Prostate gland (tissue), 2 donors: ENCODE measurements around the gene FLOT2. TPM values are rescaled to one million over a fixed set of nuclear protein-coding genes. Genes with fewer than 3 reads are reported as not detected.
A peak's percentile ranks its signal among the peaks of the same experiment; 100 is the strongest.

ENCODE experiments used
- DNase-seq: peaks from one replicate; pipeline ENCODE4 v3.0.0-alpha.2; 2019; ENCODE audit warnings: low spot score
- H3K27ac ChIP-seq, 2 donors: fragments of 200-600 bp; sonication (generic); 2 replicates each; pipeline ENCODE4 v1.5.1; 2017 to 2019
- H3K27me3 ChIP-seq: fragments of 200-600 bp; sonication (generic); replicated peaks from 2 replicates; pipeline ENCODE4 v1.5.1; 2019; ENCODE audit not compliant: insufficient read depth
- H3K36me3 ChIP-seq, 2 donors: fragments of 200-600 bp; sonication (generic); 1 replicate in 1 of 2; 2 replicates in 1 of 2; pipeline versions ENCODE4 v1.5.1 to v1.8.1; 2017 to 2019
- H3K4me1 ChIP-seq: fragments of 200-600 bp; sonication (generic); replicated peaks from 2 replicates; pipeline ENCODE4 v1.5.1; 2019
- H3K4me3 ChIP-seq, 2 donors: fragments of 200-600 bp; sonication (generic); 2 replicates each; pipeline ENCODE4 v1.5.1; 2017 to 2019
- H3K9me3 ChIP-seq: fragments of 200-600 bp; sonication (generic); 2 replicates; pipeline ENCODE4 v1.5.1; 2017
- POLR2A ChIP-seq: fragments of 450-650 bp; IDR thresholded peaks from one replicate; pipeline ENCODE4 v1.6.1; 2016; ENCODE audit warnings: antibody characterized with exemption, mild to moderate bottlenecking
- POLR2AphosphoS5 ChIP-seq: sonication (generic); formaldehyde crosslinking; IDR thresholded peaks from one replicate; pipeline ENCODE4 v1.6.1; 2017; ENCODE audit warnings: antibody characterized with exemption
- WGBS: methylation state at CpG from one replicate; pipeline ENCODE4 v1.1.5; 2018; 5-methylcytosine and 5-hydroxymethylcytosine counted together
- intact Hi-C: fragments of 100-400 bp; cut with DNase I; formaldehyde crosslinking; loops from one replicate; pipeline ENCODE4 v1.14.2; 2022
- total RNA-seq, 2 donors: library from RNA; depleted of rRNA; stranded (reverse); fragments of >200 nt; gene quantifications; one replicate each; pipeline ENCODE4 v1.1.0, GENCODE V29; 2016
- TF ChIP-seq, protein P1 (sequence below), 4 experiments: fragments of 200-600 bp in 2 of 4; fragments of 450-650 bp in 2 of 4; sonication (generic) in 2 of 4; IDR thresholded peaks; 1 replicate in 3 of 4; 2 replicates in 1 of 4; pipeline ENCODE4 v1.5.1; 2016 to 2019; ENCODE audit warnings: antibody characterized with exemption in 4 of 4, mild to moderate bottlenecking in 2 of 4, moderate library complexity in 2 of 4

The FLOT2 gene
- total RNA-seq, 2 donors from 2014 or later = 82.9 to 121 TPM

DNA sequence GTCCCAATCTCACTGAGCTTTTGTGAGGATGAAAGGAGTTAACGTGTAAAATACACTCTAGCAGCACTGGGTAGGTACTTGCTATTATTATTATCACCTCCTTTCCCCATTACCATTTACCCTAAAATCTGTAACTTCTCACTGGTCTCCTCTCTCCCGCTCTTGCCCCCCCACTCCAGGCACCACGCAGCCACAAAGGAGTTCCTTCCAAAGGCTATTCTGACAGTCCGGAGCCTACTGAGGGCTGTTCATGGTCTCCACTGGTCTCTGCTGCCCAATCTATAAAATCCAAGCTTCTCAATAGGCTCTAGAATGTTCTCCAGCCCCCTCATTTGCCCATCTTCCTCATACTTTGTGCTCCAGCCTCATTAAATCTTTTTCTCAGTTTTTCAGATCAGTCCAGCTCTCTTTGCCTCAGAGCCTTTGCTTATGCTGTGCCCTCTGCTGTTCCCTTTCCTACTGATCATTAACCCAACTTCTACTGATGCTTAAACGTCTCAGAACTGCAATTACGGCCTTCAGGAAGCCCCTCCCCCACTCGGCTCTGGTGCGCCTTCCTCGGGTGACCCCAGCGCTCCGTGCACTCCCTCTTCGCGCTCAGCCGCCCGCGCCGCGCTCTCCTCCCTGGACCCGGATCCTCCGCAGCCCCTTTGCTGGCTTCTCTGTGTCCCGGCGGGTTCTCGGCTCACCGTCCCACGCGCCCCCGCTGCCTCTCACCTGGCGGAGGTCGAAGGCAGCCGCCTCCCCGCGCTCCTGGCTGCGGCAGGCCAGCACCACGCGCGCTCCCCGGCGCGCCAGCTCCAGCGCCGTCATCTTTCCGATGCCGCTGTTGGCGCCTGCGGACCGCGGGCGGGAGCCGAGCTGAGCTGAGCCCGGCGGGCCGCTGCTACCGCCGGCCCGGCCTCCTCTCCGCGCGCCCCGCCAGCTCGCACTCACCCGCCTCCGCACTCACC lies 4.6 kb upstream of the FLOT2 start:
- WGBS = 3% methylated on average over 60 of the region's 62 CpGs
- H3K4me1 ChIP-seq = peaks cover 16% of the 10 kb centered on the region

DNA sequence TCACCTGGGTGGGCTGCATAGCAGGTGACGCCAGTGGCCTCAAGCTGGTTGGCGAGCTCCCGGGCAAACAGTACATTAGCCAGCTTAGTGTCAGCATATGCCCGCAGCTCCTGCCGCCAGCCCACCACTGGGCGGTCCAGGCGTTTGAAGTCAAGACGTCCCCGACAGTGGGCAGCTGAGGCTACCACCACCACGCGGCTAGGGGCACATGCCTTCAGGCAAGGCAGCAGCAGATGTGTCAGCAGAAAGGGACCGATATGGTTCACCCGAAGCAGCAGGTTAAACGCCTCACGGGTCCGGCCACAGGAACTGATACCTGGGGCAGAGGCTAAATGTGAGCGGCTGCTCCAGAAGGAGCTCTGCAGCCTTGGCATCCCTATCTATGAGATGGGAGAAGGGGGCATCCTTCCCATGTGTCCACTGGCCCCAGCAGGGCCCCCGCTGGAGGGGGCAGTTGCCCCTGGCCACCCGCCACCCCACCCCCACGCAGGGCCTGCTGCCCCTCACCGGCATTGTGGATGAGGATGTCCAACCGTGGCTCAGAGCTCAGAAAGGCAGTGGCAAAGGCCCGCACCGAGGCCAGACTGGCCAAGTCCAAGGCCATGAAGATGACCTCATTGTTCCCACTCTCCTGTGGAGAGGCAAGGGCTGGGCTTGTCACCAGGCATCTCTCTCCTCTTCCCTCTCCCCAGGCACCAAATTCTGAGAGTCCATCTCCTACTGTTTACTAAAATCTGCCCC lies 3.6 kb upstream of the FLOT2 start:
- no peak for TF ChIP-seq POLR2A
- TF ChIP-seq POLR2AphosphoS5 = no peak
- TF ChIP-seq, protein P1, sequence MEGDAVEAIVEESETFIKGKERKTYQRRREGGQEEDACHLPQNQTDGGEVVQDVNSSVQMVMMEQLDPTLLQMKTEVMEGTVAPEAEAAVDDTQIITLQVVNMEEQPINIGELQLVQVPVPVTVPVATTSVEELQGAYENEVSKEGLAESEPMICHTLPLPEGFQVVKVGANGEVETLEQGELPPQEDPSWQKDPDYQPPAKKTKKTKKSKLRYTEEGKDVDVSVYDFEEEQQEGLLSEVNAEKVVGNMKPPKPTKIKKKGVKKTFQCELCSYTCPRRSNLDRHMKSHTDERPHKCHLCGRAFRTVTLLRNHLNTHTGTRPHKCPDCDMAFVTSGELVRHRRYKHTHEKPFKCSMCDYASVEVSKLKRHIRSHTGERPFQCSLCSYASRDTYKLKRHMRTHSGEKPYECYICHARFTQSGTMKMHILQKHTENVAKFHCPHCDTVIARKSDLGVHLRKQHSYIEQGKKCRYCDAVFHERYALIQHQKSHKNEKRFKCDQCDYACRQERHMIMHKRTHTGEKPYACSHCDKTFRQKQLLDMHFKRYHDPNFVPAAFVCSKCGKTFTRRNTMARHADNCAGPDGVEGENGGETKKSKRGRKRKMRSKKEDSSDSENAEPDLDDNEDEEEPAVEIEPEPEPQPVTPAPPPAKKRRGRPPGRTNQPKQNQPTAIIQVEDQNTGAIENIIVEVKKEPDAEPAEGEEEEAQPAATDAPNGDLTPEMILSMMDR (IDR thresholded peaks at IDR 0.05) = no peak
- no peak for DNase-seq
- H3K27ac ChIP-seq = peak overlapping the region; percentile 78 to 85
- WGBS = 91% methylated on average over 24 of the region's 24 CpGs
- no peaks in the 10 kb centered on the region for H3K9me3 ChIP-seq
- intact Hi-C loops = no loop called here
- no peaks in the 10 kb centered on the region for H3K27me3 ChIP-seq
- H3K4me1 ChIP-seq = peaks cover 16% of the 10 kb centered on the region
- peak overlapping the region in 1 of 2 donors; percentile 73 for H3K4me3 ChIP-seq
- H3K36me3 ChIP-seq = peaks cover 0 to 3% of the 10 kb centered on the region in 2 donors

More for the DNA sequence above, 4.6 kb upstream of the FLOT2 start:
- Histone ChIP-seq H3K27me3 (no peaks in the 10 kb centered on the region), H3K27ac (peak overlapping the region; percentile 78 to 85), H3K4me3 (peak overlapping the region; percentile 73 to 81), H3K36me3 (peaks cover 0 to 9% of the 10 kb centered on the region in 2 donors), H3K9me3 (no peaks in the 10 kb centered on the region)
- TF ChIP-seq, protein P1 (IDR thresholded peaks at IDR 0.05) = no peak
- TF ChIP-seq POLR2AphosphoS5 = peak; percentile 7
- no peak for TF ChIP-seq POLR2A
- peak; percentile 55 for DNase-seq
- intact Hi-C loops = no loop called here

DNA sequence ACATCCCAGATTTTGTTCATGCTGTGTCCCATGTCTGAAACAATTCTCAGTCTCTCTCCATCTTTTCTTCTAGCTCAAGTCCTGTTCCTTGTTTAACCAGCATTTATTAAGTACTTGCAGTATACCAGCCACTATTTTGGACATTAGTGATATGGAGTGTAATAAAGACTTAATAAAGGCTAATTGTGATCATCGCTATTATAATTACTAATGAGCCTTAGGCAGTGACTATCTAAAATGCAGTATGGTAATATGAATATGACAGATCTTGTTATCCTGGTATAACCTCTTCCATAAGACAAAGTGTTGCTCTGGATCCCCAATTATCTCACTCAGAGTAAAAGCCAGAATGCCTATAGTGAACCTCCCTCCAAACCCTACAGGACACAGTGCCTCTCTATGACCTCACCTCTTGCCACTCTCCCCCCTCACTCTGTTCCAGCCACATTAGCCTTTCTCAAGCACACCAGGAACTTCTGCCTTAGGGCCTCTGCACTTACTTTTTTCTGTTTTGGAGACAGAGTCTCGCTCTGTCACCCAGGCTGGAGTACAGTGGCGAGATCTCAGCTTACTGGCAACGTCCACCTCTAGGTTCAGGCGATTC lies 1.8 kb upstream of the FLOT2 start:
- Histone ChIP-seq H3K36me3 (no peaks in the 10 kb centered on the region), H3K4me1 (peaks cover 20% of the 10 kb centered on the region), H3K27ac (peak overlapping the region in 1 of 2 donors; percentile 97), H3K9me3 (no peaks in the 10 kb centered on the region), H3K4me3 (no peak overlapping the region), H3K27me3 (no peaks in the 10 kb centered on the region)
- DNase-seq = no peak
- TF ChIP-seq, protein P1 (IDR thresholded peaks at IDR 0.05) = no peak
- no peak for TF ChIP-seq POLR2AphosphoS5
- TF ChIP-seq POLR2A = no peak
- intact Hi-C loops = loop anchor here (5.0 kb wide), 2 partner anchors 48 to 137 kb away; no protein-coding TSS in a partner anchor
- WGBS = 92% methylated on average over 5 of the region's 5 CpGs

DNA sequence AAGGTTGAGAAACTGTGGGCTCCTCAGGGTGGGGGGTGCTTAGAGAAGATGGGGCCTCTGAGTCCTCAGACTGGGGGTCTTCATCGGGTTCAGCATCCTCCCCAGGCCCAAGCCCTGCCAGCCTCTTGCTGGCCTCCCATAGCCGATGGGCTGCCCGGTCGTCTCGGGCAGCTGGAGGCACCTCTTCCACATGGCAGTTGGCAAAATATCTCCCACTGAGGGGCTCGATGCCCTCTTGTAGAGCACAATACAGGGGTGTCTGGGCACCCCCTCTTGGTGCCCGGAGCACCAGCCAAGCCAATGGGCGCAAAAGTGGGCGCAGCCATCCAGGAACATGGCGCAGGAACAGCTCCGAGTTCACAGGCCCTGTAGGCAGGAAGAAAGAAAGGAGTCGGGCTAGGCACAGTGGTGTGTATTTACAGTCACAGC lies 1.0 kb upstream of the FLOT2 start:
- Histone ChIP-seq H3K9me3 (no peaks in the 10 kb centered on the region), H3K4me3 (no peak overlapping the region), H3K27me3 (no peaks in the 10 kb centered on the region), H3K36me3 (no peaks in the 10 kb centered on the region), H3K27ac (peak overlapping the region; percentile 96 to 97), H3K4me1 (peaks cover 20% of the 10 kb centered on the region)
- DNase-seq = no peak
- 81% methylated on average over 12 of the region's 12 CpGs for WGBS
- intact Hi-C loops = loop anchor here (5.0 kb wide), 2 partner anchors 49 to 136 kb away; no protein-coding TSS in a partner anchor
- no peak for TF ChIP-seq POLR2A
